NOMO-1 (cell line): ENCODE measurements around the gene POLR2I.

Experiments used
- DNase-seq, 2 experiments: peaks; one replicate each; lab custom pipeline; 2025; ENCODE audit not compliant: unreplicated experiment in 2 of 2; lab: John Stamatoyannopoulos, UW

The POLR2I gene

DNA sequence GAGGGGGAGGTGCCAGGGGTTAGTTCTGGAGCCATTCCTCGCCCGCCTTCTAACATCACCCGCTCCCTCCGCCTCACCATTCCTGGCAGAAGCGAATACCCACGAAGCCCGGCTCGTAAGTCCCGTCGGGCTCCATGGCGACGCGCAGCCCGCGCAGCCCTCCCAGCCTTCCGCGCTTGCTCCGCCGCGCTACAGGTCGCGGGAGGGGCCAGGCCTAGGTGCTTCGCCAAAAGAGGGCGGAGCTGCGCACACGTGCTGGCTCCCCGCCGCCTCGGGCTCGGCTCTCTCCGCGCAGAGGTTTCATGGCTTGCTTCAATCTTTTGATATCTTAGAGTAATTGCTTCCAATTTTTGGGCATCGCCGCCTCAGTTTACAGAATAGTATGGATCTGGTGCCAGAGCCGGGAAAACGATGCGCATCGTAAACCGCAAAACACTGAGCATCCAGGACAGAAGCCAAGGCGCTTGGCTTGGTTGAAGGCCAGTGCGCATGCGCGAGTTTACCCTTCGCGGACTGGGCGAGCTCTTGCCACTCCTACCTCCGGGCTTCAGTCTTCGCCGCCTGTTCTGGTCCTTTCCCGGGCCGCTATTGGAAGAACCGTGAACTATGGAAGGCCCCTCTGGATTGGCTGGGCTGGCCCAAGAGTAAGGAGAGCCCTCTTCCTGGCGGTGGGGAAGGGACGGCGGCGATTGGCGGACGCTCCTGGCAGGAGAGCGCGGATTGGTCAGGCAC, at the start of gene POLR2I:
Gene POLR2I, minus strand, starts transcription at position 155 of the 732 bp plus-strand sequence. Its CDS starts 19 bp downstream, at position 136.
- DNase-seq, result peak; percentile 99 to 100

DNA sequence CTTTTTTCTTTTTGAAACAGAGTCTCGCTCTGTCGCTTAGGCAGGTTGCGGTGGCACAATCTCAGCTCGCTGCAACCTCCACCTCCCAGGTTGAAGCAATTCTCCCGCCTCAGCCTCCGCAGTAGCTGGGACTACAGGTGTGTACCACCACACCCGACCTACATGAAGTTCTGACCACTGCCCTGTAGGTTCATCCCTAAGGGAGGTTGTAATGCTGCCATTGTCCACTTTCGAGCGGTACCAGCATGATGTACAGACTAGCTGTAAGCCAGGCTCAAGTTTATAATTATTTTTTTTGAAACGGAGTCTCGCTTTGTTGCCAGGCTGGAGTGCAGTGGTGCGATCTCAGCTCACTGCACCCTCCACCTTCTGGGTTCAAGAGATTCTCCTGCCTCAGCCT, 49.1 kb upstream of the POLR2I start:
- no peak for DNase-seq

DNA sequence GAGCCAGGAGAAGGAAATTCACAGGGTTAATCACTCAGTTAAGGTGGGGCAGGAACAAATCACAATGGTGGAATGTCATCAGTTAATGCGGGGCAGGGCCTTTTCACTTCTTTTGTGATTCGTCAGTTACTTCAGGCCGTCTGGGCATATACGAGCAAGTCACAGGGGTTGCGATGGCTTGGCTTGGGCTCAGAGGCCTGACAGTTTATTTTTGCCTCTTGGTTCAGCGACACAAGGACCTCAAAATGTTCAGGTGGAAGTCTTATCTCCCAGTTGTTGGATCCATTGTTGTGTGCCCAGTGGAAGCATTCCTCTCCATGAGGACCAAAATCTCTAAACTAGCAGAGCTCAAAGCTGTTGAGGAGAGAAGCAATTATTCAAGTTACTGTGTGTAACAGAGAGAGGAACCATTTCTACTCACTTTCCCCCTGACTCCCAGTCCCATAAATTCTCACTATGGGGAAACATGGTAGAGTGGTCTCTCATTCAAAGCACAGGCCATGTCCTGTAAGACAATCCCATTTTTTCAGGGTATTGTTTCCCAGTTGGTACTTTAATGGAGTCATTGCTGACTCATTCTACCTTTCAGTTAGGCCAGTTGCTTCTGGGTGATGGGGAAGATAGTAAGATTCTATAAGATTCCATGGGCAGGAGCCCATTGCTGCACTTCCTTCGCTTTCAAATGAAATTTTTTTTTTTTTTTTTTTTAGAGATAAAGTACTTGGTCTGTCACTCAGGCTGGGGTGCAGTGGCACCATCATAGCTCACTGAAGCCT, 46.3 kb upstream of the POLR2I start:
- no peak for DNase-seq

DNA sequence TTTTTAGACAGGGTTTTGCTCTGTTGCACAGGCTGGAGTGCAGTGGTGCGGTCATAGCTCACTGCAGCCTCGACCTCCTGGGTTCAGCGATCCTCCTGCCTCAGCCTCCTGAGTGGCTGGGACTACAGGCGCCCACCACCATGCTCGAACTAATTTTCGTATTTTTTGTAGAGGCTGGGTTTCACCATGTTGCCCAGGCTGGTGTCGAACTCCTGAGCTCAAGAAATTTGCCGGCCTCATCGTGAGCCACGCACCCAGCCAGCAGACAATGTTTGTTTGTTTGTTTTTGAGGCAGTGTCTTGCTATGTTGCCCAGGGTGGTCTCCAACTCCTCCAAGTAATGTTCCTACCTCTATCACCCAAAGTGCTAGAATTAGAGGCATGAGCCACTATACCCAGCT, 38.5 kb upstream of the POLR2I start:
- no peak for DNase-seq

DNA sequence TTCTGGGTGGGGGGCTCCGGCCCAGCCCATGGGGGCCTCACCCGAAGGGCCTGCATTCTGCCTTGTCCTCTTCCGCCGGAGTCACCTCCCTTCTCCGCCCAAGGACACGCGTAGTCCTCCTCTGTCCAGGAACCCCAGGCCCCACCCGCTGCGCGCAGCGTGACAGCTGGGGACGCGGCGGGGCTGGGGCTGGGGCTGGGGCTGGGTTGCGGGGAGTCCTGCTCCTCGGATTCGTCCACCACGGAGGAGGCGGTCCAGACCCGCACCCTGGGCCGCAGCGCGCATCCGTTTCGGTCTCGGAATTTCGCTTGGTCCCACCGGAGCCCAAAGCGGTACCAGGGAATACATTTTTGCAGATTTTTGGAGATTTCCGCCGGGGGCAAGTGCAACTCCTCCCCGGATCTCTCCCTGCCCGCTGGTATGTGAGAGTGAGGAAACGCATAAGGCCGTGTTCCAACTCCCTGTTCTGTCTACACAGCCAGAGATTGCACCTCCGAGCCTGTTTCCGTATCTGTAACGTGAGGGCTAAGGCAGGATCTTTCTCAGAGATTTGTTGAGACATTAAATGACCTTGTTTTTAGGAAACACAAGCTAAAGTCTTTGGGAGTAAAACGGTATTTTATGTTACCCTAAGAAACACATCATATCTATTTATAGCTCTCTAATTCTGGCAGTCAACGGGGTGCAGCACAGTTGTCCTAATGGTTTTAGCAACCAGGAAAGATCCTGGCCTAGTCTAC, 37.8 kb upstream of the POLR2I start, which contains the start of gene COX7A1:
Gene COX7A1, minus strand, starts transcription at position 96 of the 740 bp plus-strand sequence. Its CDS starts 40 bp downstream, at position 56.
- no peak for DNase-seq

DNA sequence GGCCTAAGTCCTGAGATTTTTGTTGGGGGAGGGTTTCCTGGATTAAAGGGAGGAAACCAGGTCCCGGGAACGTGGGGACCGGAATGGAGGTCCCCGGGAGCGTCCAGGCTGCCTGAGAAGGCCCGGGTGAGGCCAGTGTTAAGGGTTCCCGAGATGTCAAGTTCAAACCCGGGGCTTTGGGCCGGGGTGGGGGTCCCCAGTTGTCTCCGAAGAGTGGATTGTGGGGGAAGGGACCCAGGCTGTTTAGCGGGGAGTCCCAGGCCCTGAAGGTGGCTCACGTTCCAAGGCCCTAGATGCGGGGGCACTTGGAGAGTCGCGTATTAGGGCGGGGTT, 37.3 kb upstream of the POLR2I start:
- DNase-seq, result no peak

DNA sequence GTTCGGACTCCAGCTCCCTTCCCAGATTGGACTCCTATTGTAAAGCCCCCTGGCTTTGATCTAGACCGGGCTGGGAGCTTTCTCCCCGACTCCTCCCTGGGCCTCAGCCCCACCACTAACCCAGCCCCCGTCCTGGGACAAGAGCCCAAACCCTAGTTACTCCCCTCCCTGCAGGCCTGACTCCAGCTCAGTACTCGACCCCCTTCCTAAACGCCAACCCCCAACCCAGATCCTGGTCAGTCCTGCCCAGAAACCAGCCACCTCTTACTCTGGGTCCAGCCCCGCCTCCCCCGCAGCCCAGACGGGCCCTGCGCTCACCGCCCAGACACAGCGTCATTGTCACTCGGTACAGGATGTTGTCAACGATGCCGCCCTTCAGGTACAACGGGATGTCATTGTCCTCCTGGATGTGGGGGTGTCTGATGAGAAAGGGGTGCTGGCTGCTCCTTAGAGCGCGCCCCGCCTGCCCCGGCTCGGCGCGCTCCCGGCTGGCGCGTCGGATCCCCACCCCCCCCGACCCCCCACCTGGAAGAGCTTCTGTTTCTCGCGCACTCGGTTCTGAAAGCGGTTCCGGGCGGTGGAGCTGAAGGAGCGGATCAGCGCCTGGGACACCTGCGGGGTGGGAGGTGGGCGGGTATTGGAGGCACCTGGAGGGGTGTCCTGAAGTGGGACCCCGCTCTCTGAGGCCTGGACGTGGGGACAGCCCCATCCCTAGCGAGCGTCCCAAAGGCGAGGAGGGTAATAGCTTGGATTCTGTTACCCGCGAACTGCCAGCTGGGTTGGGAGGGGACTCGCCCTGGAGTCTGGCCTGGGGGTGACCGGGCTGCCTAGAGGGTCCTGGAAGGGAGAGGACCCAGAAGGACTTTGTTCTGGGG, 36.7 kb upstream of the POLR2I start:
- no peak for DNase-seq

DNA sequence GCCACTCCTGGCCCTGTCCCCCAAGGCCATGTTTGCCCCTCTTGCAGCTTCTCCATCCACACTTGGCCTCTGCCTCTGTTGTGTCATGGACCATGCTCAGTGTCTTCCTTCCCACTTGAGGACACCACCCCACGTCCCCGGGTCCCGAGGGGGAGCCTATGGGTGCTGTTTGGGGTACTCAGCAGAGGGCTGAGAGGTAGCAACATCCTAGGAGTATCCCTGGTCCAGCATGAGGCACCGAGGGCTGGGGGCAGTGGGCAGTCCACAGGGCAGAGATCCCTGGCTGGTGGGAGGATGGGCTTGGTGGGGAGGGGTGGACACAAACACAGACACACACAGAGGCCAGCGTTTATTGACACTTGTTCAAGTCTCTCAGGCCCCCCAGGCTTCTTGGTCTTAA, 35.9 kb upstream of the POLR2I start:
- no peak for DNase-seq

DNA sequence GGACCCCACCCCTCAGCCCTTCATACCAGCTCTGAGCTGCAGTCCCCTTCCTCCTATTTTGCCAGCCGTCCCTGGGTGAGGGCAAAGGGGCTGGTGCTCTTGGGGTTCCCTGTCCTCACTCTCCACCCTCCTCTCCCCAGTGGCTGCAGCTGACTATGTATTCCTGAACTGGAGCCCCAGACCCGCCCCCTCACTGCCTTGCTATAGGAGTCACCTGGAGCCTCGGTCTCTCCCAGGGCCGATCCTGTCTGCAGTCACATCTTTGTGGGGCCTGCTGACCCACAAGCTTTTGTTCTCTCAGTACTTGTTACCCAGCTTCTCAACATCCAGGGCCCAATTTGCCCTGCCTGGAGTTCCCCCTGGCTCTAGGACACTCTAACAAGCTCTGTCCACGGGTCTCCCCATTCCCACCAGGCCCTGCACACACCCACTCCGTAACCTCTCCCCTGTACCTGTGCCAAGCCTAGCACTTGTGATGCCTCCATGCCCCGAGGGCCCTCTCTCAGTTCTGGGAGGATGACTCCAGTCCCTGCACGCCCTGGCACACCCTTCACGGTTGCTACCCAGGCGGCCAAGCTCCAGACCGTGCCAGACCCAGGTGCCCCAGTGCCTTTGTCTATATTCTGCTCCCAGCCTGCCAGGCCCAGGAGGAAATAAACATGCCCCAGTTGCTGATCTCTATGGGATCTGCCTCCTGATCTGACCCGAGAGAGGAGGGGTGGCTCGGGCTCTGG, 35.2 kb upstream of the POLR2I start:
- DNase-seq, result no peak

DNA sequence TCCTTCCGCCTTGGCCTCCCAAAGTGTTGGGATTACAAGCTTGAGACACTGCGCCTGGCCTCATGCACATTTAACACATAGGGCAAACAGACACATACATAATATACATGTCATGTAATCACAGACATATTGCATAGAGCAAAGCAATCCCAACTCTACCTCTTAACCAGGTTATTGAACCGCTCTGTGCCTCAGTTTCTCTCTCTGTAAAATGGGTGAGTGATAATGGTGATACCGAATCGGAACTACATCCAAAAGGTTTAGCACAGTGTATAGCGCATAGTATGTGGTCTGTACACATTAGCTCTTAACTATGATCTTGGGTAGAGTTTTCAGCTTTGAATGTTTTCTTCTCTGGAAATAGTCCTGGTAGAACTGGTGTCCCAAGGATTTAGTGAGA, 29.9 kb upstream of the POLR2I start:
- no peak for DNase-seq

DNA sequence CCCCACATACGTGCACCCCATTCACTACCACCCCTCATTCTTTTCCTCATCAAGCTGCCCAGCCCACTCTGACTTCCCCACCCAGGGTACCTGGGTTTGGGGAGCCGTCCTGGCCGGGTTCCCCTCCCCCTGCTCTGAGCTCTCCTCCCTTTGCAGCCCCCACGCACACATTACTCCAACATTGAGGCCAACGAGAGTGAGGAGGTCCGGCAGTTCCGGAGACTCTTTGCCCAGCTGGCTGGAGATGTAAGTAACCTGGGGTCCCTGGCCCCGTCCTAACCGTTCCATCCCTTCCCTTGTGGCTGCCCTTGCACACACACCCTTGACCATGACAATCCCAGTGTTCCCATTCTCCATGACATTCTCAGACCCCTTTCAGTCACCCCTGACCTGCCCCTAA, 27.8 kb upstream of the POLR2I start:
- DNase-seq, result no peak

DNA sequence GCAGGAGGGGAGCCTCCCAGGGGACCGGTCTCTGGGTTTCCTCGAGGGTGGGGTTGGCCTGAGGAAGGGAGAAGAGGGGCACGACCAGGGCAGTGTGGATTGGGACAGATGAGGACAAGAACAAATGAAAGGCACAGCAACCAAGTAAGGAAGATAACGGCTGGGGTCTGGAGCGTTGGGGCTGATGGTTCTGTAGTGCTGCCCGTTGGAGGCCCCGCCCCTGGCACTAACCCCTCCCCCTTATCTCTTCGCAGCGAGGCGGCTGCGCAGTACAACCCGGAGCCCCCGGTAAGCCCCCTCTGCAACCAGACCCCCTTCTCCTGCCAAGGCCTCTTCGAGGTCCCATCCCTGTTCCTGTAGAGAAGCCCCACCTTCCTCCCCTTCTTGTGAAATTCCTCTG, 27.4 kb upstream of the POLR2I start:
- DNase-seq, result no peak

DNA sequence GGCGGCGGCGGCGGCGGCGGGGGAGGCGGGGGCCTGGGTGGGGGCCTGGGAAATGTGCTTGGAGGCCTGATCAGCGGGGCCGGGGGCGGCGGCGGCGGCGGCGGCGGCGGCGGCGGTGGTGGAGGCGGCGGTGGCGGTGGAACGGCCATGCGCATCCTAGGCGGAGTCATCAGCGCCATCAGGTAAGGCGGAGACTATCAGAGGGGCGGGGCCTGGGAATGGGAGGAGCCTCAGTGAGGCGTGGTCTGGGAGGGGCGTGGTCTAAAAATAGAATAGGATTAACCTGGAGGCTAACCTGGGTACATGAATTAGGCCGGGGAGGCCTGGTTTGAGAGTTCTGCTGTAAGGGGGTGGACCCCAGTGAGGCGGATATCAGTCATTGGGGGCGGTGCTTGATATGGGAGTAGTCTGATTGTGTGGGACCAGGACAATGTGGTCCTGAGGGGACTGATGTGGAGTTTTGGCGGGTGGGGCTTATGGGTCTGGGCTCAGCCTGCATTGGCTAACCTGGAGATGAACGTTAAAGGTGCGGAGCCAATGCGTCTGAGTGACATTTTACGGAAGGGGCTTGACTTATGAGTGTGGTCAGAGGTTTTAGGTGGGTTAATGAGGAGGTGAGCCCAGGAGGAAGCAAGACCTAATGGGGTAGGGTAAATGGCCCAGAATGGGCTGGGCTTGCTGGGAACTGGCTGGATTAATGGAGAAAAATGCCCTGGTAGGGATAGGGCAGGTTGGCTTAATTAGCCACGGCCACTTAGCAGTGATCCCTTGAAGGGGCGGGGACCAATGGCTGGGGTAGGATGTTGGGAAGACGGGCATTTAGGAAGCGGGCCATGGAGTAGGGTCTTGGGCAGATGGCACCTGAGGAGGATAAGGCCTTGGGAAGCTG, 26.6 kb upstream of the POLR2I start:
- peak; percentile 56 to 58 for DNase-seq

DNA sequence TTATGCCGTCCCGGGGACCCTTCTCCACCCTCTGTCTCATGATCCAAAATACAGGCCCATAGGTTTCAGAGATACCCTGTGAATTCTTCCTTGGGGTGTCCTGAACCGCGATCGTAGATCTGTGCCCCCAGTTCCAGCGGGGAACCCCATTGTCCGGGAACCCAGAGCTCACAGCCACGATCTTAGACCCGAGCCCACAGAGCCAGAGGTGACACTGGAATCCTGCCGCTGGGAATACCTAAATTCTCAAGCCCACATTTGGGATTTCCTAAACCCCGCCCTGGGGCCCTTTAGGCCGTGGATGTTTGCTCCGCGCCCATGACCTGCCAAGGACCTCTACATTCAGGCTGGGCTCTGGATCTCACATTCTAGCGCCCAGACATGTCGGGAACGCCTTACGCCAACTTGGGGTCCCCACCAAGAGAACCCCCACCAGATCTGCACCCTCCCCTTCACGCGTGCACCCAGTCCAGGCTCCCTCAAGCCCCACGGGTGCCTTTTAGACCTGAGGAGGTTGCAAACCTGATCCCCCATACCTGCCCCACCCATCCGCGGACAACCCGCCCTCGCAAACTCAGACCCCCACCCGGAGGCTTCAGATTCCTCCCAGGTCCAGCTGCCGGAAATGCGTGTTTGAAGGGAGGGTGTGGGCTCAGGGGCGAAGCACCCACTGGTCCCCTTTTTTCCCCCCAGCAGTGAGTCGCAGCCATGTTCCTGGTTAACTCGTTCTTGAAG, 25.8 kb upstream of the POLR2I start:
- peak; percentile 42 to 54 for DNase-seq

DNA sequence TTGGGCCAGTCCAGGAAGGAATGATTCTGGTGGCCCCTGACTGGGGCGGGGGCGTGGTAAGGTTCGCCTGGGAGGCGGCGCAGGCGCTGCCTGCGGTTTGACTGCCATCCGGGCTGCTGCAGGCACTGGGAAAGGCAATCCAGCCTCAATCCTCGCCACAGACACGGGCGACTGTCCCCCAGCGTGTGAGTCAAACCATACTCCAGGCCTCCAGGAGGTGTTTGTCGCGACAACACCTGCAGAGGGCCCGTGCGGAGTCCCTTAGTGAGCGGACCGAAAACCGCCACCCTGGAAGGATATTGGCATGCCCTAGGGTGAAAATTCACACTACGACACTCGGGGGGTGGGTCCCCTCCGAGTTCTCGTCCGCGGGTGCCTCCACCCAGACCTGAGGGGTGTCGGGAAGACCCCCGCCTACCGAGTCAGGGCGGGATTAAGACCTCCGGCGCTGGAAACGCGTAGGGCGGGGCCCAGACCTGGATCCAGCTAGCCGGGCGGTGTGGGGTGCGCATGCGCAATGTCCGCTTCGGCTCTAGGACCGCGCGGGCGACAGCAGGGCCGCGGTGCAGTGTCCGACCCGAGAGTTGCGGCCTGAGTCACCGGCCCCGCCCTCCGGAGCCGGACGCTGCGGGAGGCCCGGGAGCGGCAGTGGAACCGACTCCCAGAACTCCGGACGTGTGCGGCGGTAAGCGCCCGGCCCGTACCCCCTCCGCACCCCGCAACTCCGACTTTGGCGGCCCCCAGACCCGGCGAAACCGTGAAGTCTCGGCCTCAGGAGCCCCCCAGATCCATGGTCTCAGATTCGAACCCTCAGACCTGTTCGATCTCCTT, 25.0 kb upstream of the POLR2I start, which contains the start of gene CAPNS1:
Gene CAPNS1, plus strand, starts transcription at position 594 of the 831 bp plus-strand sequence. CDS start 946 bp downstream, outside the sequence.
- peak; percentile 93 to 94 for DNase-seq

DNA sequence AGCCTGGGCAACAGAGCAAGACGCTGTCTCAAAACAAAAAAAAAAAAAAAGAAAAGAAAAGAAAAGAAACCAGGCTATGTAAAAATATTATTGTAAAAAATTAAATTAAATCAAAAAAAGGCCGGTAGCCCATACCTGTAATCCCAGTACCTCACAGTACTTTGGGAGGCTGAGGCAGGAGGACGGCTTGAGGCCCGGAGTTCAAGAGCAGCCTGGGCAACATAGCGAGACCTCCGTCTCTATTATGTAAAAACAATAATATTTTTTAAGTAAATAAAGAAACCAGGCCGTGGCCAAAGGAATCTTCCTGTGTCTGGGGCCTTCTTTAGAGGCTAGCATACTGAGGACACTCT, 24.4 kb upstream of the POLR2I start:
- DNase-seq, result no peak

DNA sequence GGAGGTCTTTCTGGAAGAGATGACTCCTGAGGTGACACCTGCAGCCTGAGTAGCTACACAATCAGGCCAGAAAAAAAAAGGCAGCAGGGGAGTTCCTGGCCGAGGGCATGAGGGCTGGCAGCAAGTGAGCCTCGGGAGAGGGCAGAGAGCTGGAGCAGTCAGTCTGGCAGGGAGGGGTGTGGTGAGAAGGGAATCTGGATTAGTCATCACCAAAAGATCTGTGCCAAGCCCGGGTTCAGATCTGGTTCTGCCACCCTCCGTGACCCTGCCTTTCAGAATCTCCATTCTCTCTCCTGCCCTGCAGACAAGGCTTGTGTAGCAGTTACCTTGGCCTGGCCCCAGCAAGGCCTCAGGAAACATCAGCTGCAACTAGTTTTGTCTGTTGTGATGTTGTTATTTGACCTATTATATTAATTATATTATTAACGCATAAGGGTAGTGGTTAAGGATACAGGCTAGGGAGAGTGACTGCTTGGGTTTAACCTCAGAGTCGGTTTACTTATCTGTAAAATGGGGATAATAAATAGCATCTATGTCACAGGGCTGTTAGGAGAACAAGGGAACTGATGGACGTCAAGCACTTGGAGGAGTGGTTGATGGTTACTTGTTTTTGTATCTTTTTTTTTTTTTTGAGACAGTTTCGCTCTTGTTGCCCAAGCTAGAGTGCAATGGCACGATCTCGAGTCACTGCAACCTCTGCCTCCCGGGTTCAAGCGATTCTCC, 22.4 kb upstream of the POLR2I start:
- DNase-seq, result no peak
